ENCODE data around the gene PTK7. TPM values are rescaled to one million over a fixed set of nuclear protein-coding genes. Genes with fewer than 3 reads are reported as not detected.

Gene PTK7
- polyA plus RNA-seq, 1 donor: 35.7 TPM

DNA sequence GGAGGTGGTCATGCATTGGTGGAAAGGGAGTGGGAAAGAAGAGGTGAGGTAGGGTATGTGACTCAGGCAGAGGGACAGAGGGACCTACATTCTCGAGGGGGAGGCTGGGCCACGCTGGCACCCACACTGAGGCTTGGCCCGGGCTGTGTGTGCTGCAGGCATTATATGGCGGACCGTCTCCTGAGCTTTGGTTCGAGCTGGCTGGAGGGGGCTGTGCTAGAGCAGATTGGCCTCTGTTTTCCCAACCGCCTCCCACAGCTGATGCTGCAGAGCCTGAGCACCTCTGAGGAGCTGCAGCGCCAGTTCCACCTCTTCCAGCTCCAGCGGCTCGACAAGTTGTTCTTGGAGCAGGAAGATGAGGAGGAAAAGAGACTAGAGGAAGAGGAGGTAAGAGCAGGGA, 129.7 kb downstream of the PTK7 start:
- peaks cover 25% of the 10 kb centered on the region for H3K36me3 ChIP-seq (ENCODE audit: control insufficient read depth, insufficient read depth, low read length)
- H3K27ac ChIP-seq (ENCODE audit: low read length): no peak overlapping the region

DNA sequence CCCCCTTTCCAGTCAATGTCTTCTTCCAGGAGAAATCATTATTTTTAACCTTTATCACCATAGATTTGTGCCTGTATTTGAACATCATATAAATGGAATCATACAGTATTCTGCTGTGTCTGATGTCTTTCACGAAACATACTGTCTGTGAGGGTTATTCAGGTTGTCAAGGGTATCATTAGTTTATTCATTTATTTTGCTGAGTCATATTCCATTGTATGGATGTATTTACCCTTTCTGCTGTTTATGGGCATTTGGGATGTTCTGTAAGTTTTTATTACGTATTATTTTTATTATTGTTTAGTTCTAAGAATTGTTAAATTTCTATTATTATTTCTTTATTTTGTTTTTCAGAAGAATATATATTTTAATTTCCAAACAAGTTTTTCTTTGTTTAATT, 131.2 kb downstream of the PTK7 start:
- Histone ChIP-seq H3K4me1 (ENCODE audit: control insufficient read depth, insufficient read depth, low read length) (peaks cover 7% of the 10 kb centered on the region), H3K27ac (ENCODE audit: low read length) (no peak overlapping the region), H3K9me3 (ENCODE audit: control insufficient read depth, low read depth, low read length) (no peaks in the 10 kb centered on the region), H3K27me3 (ENCODE audit: control insufficient read depth, insufficient read depth, low read length) (no peaks in the 10 kb centered on the region), H3K36me3 (ENCODE audit: control insufficient read depth, insufficient read depth, low read length) (peaks cover 22% of the 10 kb centered on the region), H3K4me3 (ENCODE audit: low read length) (no peak overlapping the region)
- 82% methylated on average over 1 of the region's 2 CpGs for WGBS (ENCODE audit: insufficient coverage, low lambda C conversion rate)
- DNase-seq: no peak

More for the DNA sequence above, 129.7 kb downstream of the PTK7 start:
- no peak for DNase-seq
- Histone ChIP-seq H3K4me3 (ENCODE audit: low read length) (no peak overlapping the region), H3K9me3 (ENCODE audit: control insufficient read depth, low read depth, low read length) (no peaks in the 10 kb centered on the region), H3K4me1 (ENCODE audit: control insufficient read depth, insufficient read depth, low read length) (peaks cover 7% of the 10 kb centered on the region), H3K27me3 (ENCODE audit: control insufficient read depth, insufficient read depth, low read length) (no peaks in the 10 kb centered on the region)
- WGBS (ENCODE audit: insufficient coverage, low lambda C conversion rate): 94% methylated on average over 3 of the region's 10 CpGs

Other genes starting within 250 kb of the PTK7 start
- gene RPL7L1, start 196.7 kb upstream of the PTK7 start, polyA plus RNA-seq: 90.6 TPM
- gene PTCRA, start 160.3 kb upstream of the PTK7 start, polyA plus RNA-seq: 0.15 TPM
- 53.0 TPM for gene CNPY3, start 146.8 kb upstream of the PTK7 start, polyA plus RNA-seq
- gene GNMT, start 115.6 kb upstream of the PTK7 start, polyA plus RNA-seq: 0.54 TPM
- 35.7 TPM for gene PEX6, start 97.1 kb upstream of the PTK7 start, polyA plus RNA-seq
- gene PPP2R5D, start 91.7 kb upstream of the PTK7 start, polyA plus RNA-seq: 62.0 TPM
- 73.8 TPM for gene MEA1, start 62.4 kb upstream of the PTK7 start, polyA plus RNA-seq
- 91.8 TPM for gene KLHDC3, start 62.1 kb upstream of the PTK7 start, polyA plus RNA-seq
- 52.1 TPM for gene RRP36, start 54.7 kb upstream of the PTK7 start, polyA plus RNA-seq
- gene CUL7, start 22.5 kb upstream of the PTK7 start, polyA plus RNA-seq: 40.7 TPM
- 56.1 TPM for gene MRPL2, start 16.9 kb upstream of the PTK7 start, polyA plus RNA-seq
- 170 TPM for gene KLC4, start 16.7 kb upstream of the PTK7 start, polyA plus RNA-seq
- gene SRF, start 95.0 kb downstream of the PTK7 start, polyA plus RNA-seq: 30.1 TPM
- gene CUL9, start 105.9 kb downstream of the PTK7 start, polyA plus RNA-seq: 42.5 TPM
- 152 TPM for gene DNPH1, start 153.2 kb downstream of the PTK7 start, polyA plus RNA-seq
- 3.8 TPM for gene TTBK1, start 167.2 kb downstream of the PTK7 start, polyA plus RNA-seq
- 1.2 TPM for gene SLC22A7, start 221.9 kb downstream of the PTK7 start, polyA plus RNA-seq
- gene CRIP3, start 232.5 kb downstream of the PTK7 start, polyA plus RNA-seq: 8.4 TPM